Keratinocyte (primary cell): ENCODE results near the gene RAI1.

Experiments used
- EZH2 ChIP-seq: IDR thresholded peaks from one replicate; pipeline ENCODE4 v1.6.1; 2012; ENCODE audit warnings: inconsistent platforms, mild to moderate bottlenecking, low read length, moderate library complexity
- TF ChIP-seq, protein P1 (sequence below), 3 experiments: IDR thresholded peaks in 1 of 3; conservative IDR thresholded peaks in 1 of 3; optimal IDR thresholded peaks in 1 of 3; 2 replicates in 2 of 3; 3 replicates in 1 of 3; pipeline versions ENCODE3 to v1.5.1; 2011; ENCODE audit warnings: low read length in 3 of 3, mild to moderate bottlenecking in 3 of 3, moderate library complexity in 2 of 3, control low read depth in 1 of 3, inconsistent platforms in 1 of 3; ENCODE audit not compliant: insufficient read depth in 2 of 3; ENCODE audit errors: extremely low read depth in 1 of 3

DNA sequence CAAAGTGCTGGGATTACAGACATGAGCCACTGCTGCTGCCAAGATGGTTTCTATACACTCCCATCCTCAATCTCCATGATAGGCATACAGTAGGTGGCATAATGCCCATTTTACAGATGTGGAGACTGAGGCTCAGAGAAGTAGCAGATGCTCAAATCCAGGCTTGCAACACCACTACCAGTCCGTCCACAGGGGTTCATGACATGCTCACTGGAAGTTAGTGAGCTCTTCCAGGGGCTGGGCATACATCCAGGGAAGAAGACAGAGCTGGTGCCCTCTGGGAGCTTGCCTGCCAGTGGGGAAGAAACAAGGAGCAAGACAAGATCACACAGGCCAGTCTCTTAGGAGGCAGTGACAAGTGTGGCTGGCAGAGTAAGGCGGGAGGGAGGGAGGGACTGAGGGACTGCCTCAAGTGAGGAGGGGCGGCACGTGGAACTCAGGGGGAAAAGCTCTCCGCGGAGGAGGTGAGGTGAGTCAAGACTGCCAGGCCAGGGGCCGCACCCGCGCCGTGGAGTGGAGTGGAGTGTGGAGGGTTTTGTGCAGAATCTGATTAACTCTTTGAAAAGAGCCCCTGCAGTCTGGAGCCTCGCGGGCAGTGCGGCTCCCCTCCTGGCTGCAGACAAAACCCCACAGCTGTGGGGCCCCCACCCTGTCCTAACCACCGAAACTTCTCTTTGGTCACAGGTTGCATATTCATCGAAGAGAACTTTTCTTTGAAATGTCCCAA is 127.6 kb downstream of the RAI1 start:
- no peak for TF ChIP-seq EZH2
- TF ChIP-seq, protein P1, sequence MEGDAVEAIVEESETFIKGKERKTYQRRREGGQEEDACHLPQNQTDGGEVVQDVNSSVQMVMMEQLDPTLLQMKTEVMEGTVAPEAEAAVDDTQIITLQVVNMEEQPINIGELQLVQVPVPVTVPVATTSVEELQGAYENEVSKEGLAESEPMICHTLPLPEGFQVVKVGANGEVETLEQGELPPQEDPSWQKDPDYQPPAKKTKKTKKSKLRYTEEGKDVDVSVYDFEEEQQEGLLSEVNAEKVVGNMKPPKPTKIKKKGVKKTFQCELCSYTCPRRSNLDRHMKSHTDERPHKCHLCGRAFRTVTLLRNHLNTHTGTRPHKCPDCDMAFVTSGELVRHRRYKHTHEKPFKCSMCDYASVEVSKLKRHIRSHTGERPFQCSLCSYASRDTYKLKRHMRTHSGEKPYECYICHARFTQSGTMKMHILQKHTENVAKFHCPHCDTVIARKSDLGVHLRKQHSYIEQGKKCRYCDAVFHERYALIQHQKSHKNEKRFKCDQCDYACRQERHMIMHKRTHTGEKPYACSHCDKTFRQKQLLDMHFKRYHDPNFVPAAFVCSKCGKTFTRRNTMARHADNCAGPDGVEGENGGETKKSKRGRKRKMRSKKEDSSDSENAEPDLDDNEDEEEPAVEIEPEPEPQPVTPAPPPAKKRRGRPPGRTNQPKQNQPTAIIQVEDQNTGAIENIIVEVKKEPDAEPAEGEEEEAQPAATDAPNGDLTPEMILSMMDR (optimal IDR thresholded peaks at IDR 0.05 in 1 of 3, IDR thresholded peaks at IDR 0.05 in 1 of 3, conservative IDR thresholded peaks at IDR 0.05 in 1 of 3; ENCODE audit: extremely low read depth in 1 of 3, insufficient read depth in 2 of 3, low read length in 3 of 3), result no peak
